ENCODE measurements around the gene WDR27.

- TF ChIP-seq, protein P1, sequence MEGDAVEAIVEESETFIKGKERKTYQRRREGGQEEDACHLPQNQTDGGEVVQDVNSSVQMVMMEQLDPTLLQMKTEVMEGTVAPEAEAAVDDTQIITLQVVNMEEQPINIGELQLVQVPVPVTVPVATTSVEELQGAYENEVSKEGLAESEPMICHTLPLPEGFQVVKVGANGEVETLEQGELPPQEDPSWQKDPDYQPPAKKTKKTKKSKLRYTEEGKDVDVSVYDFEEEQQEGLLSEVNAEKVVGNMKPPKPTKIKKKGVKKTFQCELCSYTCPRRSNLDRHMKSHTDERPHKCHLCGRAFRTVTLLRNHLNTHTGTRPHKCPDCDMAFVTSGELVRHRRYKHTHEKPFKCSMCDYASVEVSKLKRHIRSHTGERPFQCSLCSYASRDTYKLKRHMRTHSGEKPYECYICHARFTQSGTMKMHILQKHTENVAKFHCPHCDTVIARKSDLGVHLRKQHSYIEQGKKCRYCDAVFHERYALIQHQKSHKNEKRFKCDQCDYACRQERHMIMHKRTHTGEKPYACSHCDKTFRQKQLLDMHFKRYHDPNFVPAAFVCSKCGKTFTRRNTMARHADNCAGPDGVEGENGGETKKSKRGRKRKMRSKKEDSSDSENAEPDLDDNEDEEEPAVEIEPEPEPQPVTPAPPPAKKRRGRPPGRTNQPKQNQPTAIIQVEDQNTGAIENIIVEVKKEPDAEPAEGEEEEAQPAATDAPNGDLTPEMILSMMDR (IDR thresholded peaks at IDR 0.05): no peak
- TF ChIP-seq, protein P2, sequence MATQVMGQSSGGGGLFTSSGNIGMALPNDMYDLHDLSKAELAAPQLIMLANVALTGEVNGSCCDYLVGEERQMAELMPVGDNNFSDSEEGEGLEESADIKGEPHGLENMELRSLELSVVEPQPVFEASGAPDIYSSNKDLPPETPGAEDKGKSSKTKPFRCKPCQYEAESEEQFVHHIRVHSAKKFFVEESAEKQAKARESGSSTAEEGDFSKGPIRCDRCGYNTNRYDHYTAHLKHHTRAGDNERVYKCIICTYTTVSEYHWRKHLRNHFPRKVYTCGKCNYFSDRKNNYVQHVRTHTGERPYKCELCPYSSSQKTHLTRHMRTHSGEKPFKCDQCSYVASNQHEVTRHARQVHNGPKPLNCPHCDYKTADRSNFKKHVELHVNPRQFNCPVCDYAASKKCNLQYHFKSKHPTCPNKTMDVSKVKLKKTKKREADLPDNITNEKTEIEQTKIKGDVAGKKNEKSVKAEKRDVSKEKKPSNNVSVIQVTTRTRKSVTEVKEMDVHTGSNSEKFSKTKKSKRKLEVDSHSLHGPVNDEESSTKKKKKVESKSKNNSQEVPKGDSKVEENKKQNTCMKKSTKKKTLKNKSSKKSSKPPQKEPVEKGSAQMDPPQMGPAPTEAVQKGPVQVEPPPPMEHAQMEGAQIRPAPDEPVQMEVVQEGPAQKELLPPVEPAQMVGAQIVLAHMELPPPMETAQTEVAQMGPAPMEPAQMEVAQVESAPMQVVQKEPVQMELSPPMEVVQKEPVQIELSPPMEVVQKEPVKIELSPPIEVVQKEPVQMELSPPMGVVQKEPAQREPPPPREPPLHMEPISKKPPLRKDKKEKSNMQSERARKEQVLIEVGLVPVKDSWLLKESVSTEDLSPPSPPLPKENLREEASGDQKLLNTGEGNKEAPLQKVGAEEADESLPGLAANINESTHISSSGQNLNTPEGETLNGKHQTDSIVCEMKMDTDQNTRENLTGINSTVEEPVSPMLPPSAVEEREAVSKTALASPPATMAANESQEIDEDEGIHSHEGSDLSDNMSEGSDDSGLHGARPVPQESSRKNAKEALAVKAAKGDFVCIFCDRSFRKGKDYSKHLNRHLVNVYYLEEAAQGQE (IDR thresholded peaks at IDR 0.05): no peak
- TF ChIP-seq RFX5 (IDR thresholded peaks at IDR 0.05): no peak
- no peak for TF ChIP-seq EP300 (IDR thresholded peaks at IDR 0.05)
- TF ChIP-seq, protein P3, sequence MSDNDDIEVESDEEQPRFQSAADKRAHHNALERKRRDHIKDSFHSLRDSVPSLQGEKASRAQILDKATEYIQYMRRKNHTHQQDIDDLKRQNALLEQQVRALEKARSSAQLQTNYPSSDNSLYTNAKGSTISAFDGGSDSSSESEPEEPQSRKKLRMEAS (IDR thresholded peaks at IDR 0.05): no peak
- TF ChIP-seq FOXS1 (CRISPR knock-in tag; IDR thresholded peaks at IDR 0.05): no peak
- no peak for TF ChIP-seq CEBPB (IDR thresholded peaks at IDR 0.05)
- no peak for TF ChIP-seq POLR2A (IDR thresholded peaks at IDR 0.05; ENCODE audit: low read length)
- TF ChIP-seq, protein P4, sequence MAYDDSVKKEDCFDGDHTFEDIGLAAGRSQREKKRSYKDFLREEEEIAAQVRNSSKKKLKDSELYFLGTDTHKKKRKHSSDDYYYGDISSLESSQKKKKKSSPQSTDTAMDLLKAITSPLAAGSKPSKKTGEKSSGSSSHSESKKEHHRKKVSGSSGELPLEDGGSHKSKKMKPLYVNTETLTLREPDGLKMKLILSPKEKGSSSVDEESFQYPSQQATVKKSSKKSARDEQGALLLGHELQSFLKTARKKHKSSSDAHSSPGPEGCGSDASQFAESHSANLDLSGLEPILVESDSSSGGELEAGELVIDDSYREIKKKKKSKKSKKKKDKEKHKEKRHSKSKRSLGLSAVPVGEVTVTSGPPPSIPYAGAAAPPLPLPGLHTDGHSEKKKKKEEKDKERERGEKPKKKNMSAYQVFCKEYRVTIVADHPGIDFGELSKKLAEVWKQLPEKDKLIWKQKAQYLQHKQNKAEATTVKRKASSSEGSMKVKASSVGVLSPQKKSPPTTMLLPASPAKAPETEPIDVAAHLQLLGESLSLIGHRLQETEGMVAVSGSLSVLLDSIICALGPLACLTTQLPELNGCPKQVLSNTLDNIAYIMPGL (CRISPR knock-in tag; IDR thresholded peaks at IDR 0.05; ENCODE audit: borderline replicate concordance): no peak
- no peak for TF ChIP-seq KDM1A (IDR thresholded peaks at IDR 0.05; ENCODE audit: low read depth)
- TF ChIP-seq ZFP36 (IDR thresholded peaks at IDR 0.05; ENCODE audit: borderline replicate concordance, partially characterized antibody): no peak
- no peak for TF ChIP-seq JUN (IDR thresholded peaks at IDR 0.05)
- no peak for TF ChIP-seq TP53 (CRISPR knock-in tag; IDR thresholded peaks at IDR 0.05)
These were observed 292.0 kb downstream of the WDR27 start for GRCh38 chr6:169409742-169410312.
